ENCODE data around the gene SLC36A4. TPM values are rescaled to one million over a fixed set of nuclear protein-coding genes. Genes with fewer than 3 reads are reported as not detected.
A peak's percentile ranks its signal among the peaks of the same experiment; 100 is the strongest.

The SLC36A4 gene
- total RNA-seq, 1 experiment from 2014 or later = 21.1 TPM

GRCh38 chr11:93234602-93235207 is 36.9 kb upstream of the SLC36A4 start:
- Histone ChIP-seq H3K27me3 (ENCODE audit: insufficient read depth, low read length) (peaks cover 21% of the 10 kb centered on the region; the same call in 1 of the 2 replicates), H3K4me3 (replicated peaks in 1 of 2; ENCODE audit: low read depth in 1 of 2, low read length in 2 of 2) (no peak overlapping the region), H3K79me2 (ENCODE audit: insufficient read depth, low read length) (no peaks in the 10 kb centered on the region), H3K36me3 (ENCODE audit: control insufficient read depth in 1 of 2, insufficient read depth in 2 of 2, low read length in 2 of 2) (no peaks in the 10 kb centered on the region), H3K9ac (ENCODE audit: low read length) (no peak overlapping the region), H3K9me2 (ENCODE audit: insufficient read depth) (no peaks in the 10 kb centered on the region), H3K4me2 (ENCODE audit: low read length) (peak overlapping the region; percentile 40; the same call in 1 of the 2 replicates), H3K9me3 (ENCODE audit: control insufficient read depth in 1 of 2, insufficient read depth in 1 of 2, low read depth in 1 of 2, low read length in 2 of 2) (no peaks in the 10 kb centered on the region), H2AFZ (ENCODE audit: low read depth, low read length, poor library complexity, severe bottlenecking) (no peak overlapping the region), H3K27ac (ENCODE audit: low read depth, low read length) (no peak overlapping the region), H4K20me1 (ENCODE audit: insufficient read depth) (no peaks in the 10 kb centered on the region), H3K4me1 (ENCODE audit: control insufficient read depth in 1 of 2, insufficient read depth in 2 of 2, low read length in 2 of 2) (peaks cover 0 to 5% of the 10 kb centered on the region in 2 experiments; a peak in 1 of 4 replicates)
- ChIA-PET RAD21 (ENCODE audit: low non-redundant PET in 1 of 2, low total read pairs in 2 of 2, uncharacterized antibody in 2 of 2, unreplicated experiment in 2 of 2) (interaction anchor here in 1 of 2 experiments (0.9 kb wide), 1 partner anchor 418 kb away, joined by 3 read pairs; no protein-coding TSS in a partner anchor), POLR2A (no interaction called here), CTCF (interaction anchor here (0.9 to 3.5 kb wide), 14 partner anchors 14 to 949 kb away, joined by 3 to 27 read pairs (median 6); partner anchors contain the start of gene MED17)
- intact Hi-C loops (cut with micrococcal nuclease) = loop anchor here (1.0 to 10.0 kb wide), 5 partner anchors 309 to 1270 kb away; partner anchors contain the start of gene SMCO4
- no TSS peak for BruUV-seq (replicated peaks)
- ATAC-seq (peak; percentile 98), DNase-seq (ENCODE audit: low read depth, low spot score) (peak; percentile 61)
- TF ChIP-seq CTCF (IDR thresholded peaks at IDR 0.05 in 2 of 3, conservative IDR thresholded peaks at IDR 0.05 in 1 of 3; ENCODE audit: borderline replicate concordance in 1 of 3, insufficient read depth in 1 of 3, low read depth in 2 of 3, low read length in 2 of 3) = peak; percentile 75 to 91 (median 89)
- peak; percentile 92 for TF ChIP-seq RAD21 (IDR thresholded peaks at IDR 0.05; ENCODE audit: low read depth)
- TF ChIP-seq SRF (IDR thresholded peaks at IDR 0.05; ENCODE audit: low read depth) = no peak

- H3K27me3 ChIP-seq (ENCODE audit: insufficient read depth, low read length) = no peaks in the 10 kb centered on the region; the same call in 1 of the 2 replicates
- H3K4me1 ChIP-seq (ENCODE audit: control insufficient read depth in 1 of 2, insufficient read depth in 2 of 2, low read length in 2 of 2) = peaks cover 0 to 5% of the 10 kb centered on the region in 2 experiments; a peak in 1 of 4 replicates
- DNase-seq (ENCODE audit: low read depth, low spot score) (no peak), ATAC-seq (no peak)
- RAD21 ChIA-PET (ENCODE audit: low non-redundant PET in 1 of 2, low total read pairs in 2 of 2, uncharacterized antibody in 2 of 2, unreplicated experiment in 2 of 2) = no interaction called here
- no peak overlapping the region for H2AFZ ChIP-seq (ENCODE audit: low read depth, low read length, poor library complexity, severe bottlenecking)
- CTCF ChIA-PET = interaction anchor here (0.7 kb wide), 1 partner anchor 288 kb away, joined by 3 read pairs; no protein-coding TSS in a partner anchor
- intact Hi-C loops (cut with micrococcal nuclease) = loop anchor here (10.0 kb wide), 2 partner anchors 495 kb away; no protein-coding TSS in a partner anchor
- H3K27ac ChIP-seq (ENCODE audit: low read depth, low read length) = no peak overlapping the region
- H3K4me3 ChIP-seq (replicated peaks in 1 of 2; ENCODE audit: low read depth in 1 of 2, low read length in 2 of 2) = no peak overlapping the region
- POLR2A ChIA-PET = no interaction called here
- H3K79me2 ChIP-seq (ENCODE audit: insufficient read depth, low read length) = no peaks in the 10 kb centered on the region
- H3K9me2 ChIP-seq (ENCODE audit: insufficient read depth) = no peaks in the 10 kb centered on the region
- no peak overlapping the region for H3K4me2 ChIP-seq (ENCODE audit: low read length)
- BruUV-seq (replicated peaks) = no TSS peak
- no peak overlapping the region for H3K9ac ChIP-seq (ENCODE audit: low read length)
- no peaks in the 10 kb centered on the region for H3K36me3 ChIP-seq (ENCODE audit: control insufficient read depth in 1 of 2, insufficient read depth in 2 of 2, low read length in 2 of 2)
- no peaks in the 10 kb centered on the region for H4K20me1 ChIP-seq (ENCODE audit: insufficient read depth)
- no peaks in the 10 kb centered on the region for H3K9me3 ChIP-seq (ENCODE audit: control insufficient read depth in 1 of 2, insufficient read depth in 1 of 2, low read depth in 1 of 2, low read length in 2 of 2)
- TF ChIP-seq EGR1 (IDR thresholded peaks at IDR 0.05; ENCODE audit: low read depth) (no peak), MAX (IDR thresholded peaks at IDR 0.05) (no peak), POLR2AphosphoS5 (IDR thresholded peaks at IDR 0.05; ENCODE audit: low read depth, low read length) (no peak), EZH2phosphoT487 (IDR thresholded peaks at IDR 0.05; ENCODE audit: borderline replicate concordance) (no peak), FOSL1 (IDR thresholded peaks at IDR 0.05; ENCODE audit: low read depth) (no peak), ATF3 (IDR thresholded peaks at IDR 0.05) (no peak), SP1 (IDR thresholded peaks at IDR 0.05; ENCODE audit: low read depth) (no peak), CBX3 (IDR thresholded peaks at IDR 0.05; ENCODE audit: low read depth) (no peak), ELF1 (IDR thresholded peaks at IDR 0.05; ENCODE audit: borderline replicate concordance, low read depth) (no peak), POLR2A (IDR thresholded peaks at IDR 0.05; ENCODE audit: borderline replicate concordance, extremely low read depth, insufficient read depth, insufficient read length) (no peak), SIN3A (IDR thresholded peaks at IDR 0.05; ENCODE audit: low read depth) (no peak), ZFX (IDR thresholded peaks at IDR 0.05) (no peak), CEBPB (IDR thresholded peaks at IDR 0.05; ENCODE audit: low read depth) (no peak), CTCF (IDR thresholded peaks at IDR 0.05 in 2 of 3, conservative IDR thresholded peaks at IDR 0.05 in 1 of 3; ENCODE audit: borderline replicate concordance in 1 of 3, insufficient read depth in 1 of 3, low read depth in 2 of 3, low read length in 2 of 3) (no peak)
These were observed 32.1 kb upstream of the SLC36A4 start for GRCh38 chr11:93229876-93230275.
